ENCODE results near the gene ELOVL5.
"Not testable (repeated sequence)": the region's sequence is repeated elsewhere in the genome, so short reads cannot be mapped to it uniquely, and the experiment has no call there.

Gene ELOVL5

DNA sequence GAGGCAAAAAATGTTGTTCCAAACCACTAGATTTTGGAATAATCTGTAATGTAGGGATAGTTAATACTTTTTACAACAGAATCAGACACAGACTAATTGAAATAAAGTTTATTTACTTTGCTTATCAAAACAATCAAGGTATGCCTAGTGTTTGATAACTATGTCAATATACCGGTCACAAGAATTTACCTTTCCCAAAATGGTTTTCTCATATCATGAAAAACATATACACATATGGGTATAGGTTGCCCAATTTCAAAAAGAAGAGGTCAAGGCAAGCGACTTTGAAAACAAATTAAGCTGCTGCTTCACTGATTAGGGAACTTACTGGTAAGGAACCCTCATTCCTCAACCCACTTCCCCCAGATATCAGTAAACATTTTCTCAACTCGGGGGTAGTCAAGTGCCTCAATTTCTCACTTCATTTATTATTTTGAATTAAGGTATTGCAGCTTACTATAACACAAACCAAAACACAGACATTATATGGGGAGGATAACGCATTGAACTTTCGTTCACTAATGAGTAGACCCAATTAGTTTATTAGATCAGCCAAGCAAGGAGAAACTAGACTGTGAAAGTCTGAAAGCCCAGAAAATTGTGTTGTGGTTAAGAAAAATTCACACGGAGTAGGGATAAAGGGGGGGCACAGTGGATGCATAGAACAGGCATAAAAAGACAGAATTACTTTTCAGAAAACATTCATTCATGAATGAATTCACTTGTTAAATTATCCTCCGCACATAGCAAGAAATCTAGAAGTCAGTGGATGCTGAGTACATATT lies 9.0 kb upstream of the ELOVL5 start:
- peak; percentile 14 for DNase-seq (ENCODE audit: low read depth)
- TF ChIP-seq POLR2A (IDR thresholded peaks at IDR 0.05; ENCODE audit: extremely low read depth, insufficient read length), result no peak
- TF ChIP-seq, protein P1, sequence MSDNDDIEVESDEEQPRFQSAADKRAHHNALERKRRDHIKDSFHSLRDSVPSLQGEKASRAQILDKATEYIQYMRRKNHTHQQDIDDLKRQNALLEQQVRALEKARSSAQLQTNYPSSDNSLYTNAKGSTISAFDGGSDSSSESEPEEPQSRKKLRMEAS (IDR thresholded peaks at IDR 0.05; ENCODE audit: low read depth, low read length), result no peak
- TF ChIP-seq, protein P2, sequence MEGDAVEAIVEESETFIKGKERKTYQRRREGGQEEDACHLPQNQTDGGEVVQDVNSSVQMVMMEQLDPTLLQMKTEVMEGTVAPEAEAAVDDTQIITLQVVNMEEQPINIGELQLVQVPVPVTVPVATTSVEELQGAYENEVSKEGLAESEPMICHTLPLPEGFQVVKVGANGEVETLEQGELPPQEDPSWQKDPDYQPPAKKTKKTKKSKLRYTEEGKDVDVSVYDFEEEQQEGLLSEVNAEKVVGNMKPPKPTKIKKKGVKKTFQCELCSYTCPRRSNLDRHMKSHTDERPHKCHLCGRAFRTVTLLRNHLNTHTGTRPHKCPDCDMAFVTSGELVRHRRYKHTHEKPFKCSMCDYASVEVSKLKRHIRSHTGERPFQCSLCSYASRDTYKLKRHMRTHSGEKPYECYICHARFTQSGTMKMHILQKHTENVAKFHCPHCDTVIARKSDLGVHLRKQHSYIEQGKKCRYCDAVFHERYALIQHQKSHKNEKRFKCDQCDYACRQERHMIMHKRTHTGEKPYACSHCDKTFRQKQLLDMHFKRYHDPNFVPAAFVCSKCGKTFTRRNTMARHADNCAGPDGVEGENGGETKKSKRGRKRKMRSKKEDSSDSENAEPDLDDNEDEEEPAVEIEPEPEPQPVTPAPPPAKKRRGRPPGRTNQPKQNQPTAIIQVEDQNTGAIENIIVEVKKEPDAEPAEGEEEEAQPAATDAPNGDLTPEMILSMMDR (IDR thresholded peaks at IDR 0.05; ENCODE audit: low read depth, low read length), result no peak
- TF ChIP-seq MYC (IDR thresholded peaks at IDR 0.05; ENCODE audit: low read depth, low read length), result no peak
- no peak overlapping the region for H3K4me3 ChIP-seq (ENCODE audit: low read depth, low read length)

DNA sequence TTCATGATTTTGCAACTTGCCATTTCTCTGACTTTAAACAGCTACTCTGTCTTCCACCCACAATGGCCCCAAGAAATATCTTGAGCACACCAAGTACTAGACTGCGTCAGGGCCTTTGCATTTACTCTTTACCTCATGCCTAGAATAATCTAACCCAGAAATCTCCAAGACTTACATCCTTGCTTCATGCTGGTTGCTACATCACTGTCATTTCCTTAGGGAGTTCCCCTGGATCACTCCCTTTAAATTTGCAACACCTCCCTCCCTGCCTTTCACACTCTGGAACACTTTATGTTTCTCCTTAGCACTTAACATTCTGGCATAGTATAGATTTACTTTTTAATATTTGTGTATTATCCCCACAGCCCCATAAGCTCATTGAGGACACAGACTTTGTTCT lies 4.9 kb upstream of the ELOVL5 start:
- no peak for DNase-seq (ENCODE audit: low read depth)
- H3K4me3 ChIP-seq (ENCODE audit: low read depth, low read length), result no peak overlapping the region
- TF ChIP-seq, protein P2 (IDR thresholded peaks at IDR 0.05; ENCODE audit: low read depth, low read length), result no peak
- TF ChIP-seq, protein P1 (IDR thresholded peaks at IDR 0.05; ENCODE audit: low read depth, low read length), result no peak
- no peak for TF ChIP-seq POLR2A (IDR thresholded peaks at IDR 0.05; ENCODE audit: extremely low read depth, insufficient read length)
- TF ChIP-seq MYC (IDR thresholded peaks at IDR 0.05; ENCODE audit: low read depth, low read length), result no peak

DNA sequence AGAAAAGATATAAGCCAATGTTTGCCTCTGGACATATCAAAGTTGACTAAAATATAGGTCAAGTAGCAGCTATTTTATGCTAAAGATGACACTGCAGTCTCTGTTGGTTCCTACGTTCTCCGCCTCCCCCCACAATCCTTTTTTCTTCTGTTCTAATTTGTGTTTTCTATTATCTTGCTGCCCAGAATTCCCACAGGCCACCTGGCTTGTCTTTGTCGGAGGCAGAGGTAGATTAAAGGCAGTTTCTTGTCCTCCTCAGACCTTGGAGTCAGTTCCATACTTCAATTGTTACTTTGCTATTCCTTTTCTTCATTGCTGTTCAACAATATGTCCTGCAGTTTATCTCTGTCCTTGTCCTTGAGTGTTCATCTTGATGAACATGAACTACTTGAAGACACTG lies 3.6 kb upstream of the ELOVL5 start:
- no peak overlapping the region for H3K4me3 ChIP-seq (ENCODE audit: low read depth, low read length)
- TF ChIP-seq POLR2A (IDR thresholded peaks at IDR 0.05; ENCODE audit: extremely low read depth, insufficient read length) (no peak), MYC (IDR thresholded peaks at IDR 0.05; ENCODE audit: low read depth, low read length) (no peak)
- no peak for DNase-seq (ENCODE audit: low read depth)

DNA sequence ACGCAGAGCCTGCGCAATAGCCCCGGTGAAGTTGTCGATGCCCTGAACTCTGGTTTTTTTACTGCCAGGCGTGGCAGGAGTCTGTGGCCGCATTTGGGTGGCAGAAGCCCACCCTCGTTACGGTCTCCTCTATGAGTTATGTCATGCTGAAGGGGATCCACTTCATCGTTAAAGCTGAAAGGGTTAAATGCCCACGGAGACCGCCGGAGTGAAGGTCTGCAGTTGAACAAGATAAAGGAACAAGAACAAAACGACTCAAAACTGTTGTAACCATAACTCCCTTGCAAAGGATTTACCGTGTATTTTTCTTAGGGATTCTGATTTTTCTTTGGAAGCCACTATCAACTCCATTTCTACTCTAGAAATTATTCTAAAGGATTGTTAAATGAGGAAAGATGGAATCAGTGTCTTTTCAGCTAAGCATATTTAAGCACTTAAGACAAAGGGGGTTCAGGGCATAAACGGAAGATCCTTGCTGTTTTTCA lies 501 bp upstream of the ELOVL5 start:
- TF ChIP-seq, protein P1 (IDR thresholded peaks at IDR 0.05; ENCODE audit: low read depth, low read length), result no peak
- TF ChIP-seq POLR2A (IDR thresholded peaks at IDR 0.05; ENCODE audit: extremely low read depth, insufficient read length) (no peak), MYC (IDR thresholded peaks at IDR 0.05; ENCODE audit: low read depth, low read length) (no peak; the same call in 1 of the 2 replicates)
- TF ChIP-seq, protein P2 (IDR thresholded peaks at IDR 0.05; ENCODE audit: low read depth, low read length), result no peak
- H3K4me3 ChIP-seq (ENCODE audit: low read depth, low read length), result peak overlapping the region; percentile 89
- no peak for DNase-seq (ENCODE audit: low read depth)

DNA sequence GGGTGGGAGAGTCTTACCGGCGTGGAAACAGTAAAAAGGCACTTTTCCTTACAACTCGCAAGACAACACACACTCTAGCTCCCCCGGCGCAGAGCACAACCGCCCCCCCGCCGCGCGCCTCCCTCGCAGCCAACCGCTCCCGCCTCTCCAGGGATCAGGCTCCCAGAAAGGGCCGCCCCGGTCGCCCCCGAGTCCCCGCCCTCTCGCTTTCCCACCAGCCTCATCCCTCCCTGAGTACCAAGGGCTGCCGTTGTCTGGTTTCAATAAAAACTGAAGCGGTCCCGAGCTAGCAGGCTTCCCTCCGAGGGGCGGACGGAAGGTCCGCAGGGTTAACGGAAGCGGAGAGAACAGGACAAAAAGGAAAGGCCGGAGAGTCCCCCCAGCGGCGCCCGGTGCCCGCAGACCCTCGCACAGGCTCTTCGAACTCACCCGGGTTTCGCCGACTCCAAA lies 804 bp downstream of the ELOVL5 start:
- H3K4me3 ChIP-seq (ENCODE audit: low read depth, low read length), result peak overlapping the region; percentile 89
- DNase-seq (ENCODE audit: low read depth), result peak; percentile 88
- TF ChIP-seq, protein P1 (IDR thresholded peaks at IDR 0.05; ENCODE audit: low read depth, low read length), result no peak; the same call in 1 of the 2 replicates
- TF ChIP-seq, protein P2 (IDR thresholded peaks at IDR 0.05; ENCODE audit: low read depth, low read length), result no peak
- TF ChIP-seq MYC (IDR thresholded peaks at IDR 0.05; ENCODE audit: low read depth, low read length) (no peak), POLR2A (IDR thresholded peaks at IDR 0.05; ENCODE audit: extremely low read depth, insufficient read length) (no peak)

DNA sequence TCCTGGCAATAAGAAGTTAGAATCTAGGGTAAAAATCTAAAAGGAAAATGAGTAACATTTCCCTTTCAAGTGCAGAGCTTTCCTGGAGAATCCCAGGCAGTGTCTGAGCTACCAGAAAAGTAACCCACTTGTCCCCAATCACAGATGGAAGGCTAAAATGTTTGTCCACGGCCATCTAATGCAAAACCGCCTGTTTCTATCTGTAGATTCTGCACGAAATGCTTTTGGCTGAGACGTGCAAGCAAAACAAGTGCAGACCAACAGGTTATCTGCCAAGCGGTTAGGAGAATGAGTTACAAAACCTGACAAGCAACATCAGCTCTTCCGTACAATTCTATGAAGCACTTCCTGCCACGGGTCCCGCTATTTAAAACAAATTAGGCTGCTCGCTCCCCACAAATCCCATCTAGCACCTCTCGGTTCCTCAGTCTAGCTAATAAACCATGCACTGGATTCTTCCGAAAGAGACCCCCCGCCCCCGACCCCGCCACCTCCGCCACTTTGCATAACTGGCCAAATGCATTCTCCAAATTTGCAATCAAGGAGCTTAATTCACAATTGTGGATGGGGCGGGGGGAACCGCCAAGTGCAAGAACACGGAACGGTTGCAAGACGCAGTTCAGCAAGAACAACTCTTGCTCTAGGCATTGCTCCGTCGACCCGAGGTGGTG lies 1.4 kb downstream of the ELOVL5 start:
- H3K4me3 ChIP-seq (ENCODE audit: low read depth, low read length), result peak overlapping the region; percentile 89
- TF ChIP-seq MYC (IDR thresholded peaks at IDR 0.05; ENCODE audit: low read depth, low read length) (no peak), POLR2A (IDR thresholded peaks at IDR 0.05; ENCODE audit: extremely low read depth, insufficient read length) (no peak)
- TF ChIP-seq, protein P1 (IDR thresholded peaks at IDR 0.05; ENCODE audit: low read depth, low read length), result no peak
- TF ChIP-seq, protein P2 (IDR thresholded peaks at IDR 0.05; ENCODE audit: low read depth, low read length), result no peak
- DNase-seq (ENCODE audit: low read depth), result peak; percentile 79

DNA sequence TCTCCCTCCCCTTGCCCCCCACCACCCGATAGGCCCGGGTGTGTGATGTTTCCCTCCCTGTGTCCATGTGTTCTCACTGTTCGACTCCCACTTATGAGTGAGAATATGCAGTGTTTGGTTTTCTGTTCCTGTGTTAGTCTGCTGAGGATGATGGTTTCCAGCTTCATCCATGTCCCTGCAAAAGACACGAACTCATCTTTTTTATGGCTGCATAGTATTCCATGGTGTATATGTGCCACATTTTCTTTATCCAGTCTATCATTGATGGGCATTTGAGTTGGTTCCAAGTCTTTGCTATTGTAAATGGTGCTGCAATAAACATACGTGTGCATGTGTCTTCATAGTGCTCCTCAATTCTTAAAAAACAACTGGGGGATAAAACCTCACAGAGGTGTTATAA lies 2.7 kb downstream of the ELOVL5 start:
- not testable (repeated sequence) for DNase-seq (ENCODE audit: low read depth)

More for the DNA sequence above, 2.7 kb downstream of the ELOVL5 start:
- H3K4me3 ChIP-seq (ENCODE audit: low read depth, low read length), result not testable (repeated sequence)

All from NB4 (cell line).